CD4-positive, alpha-beta T cell treated with Interleukin-4 for 4 hours (primary cell): ENCODE results near the gene OSTF1.
A peak's percentile ranks its signal among the peaks of the same experiment; 100 is the strongest.

Source experiments
- DNase-seq: peaks from one replicate; pipeline ENCODE4 v3.0.0-alpha.2; 2020

Gene OSTF1

GRCh38 chr9:75128535-75128934 is 40.2 kb downstream of the OSTF1 start:
- DNase-seq = no peak

- DNase-seq = no peak
Measured at GRCh38 chr9:75130172-75130571, 41.9 kb downstream of the OSTF1 start.

GRCh38 chr9:75130621-75131230 is 42.4 kb downstream of the OSTF1 start:
- DNase-seq = no peak

- no peak for DNase-seq
Measured at GRCh38 chr9:75131700-75132099, 43.4 kb downstream of the OSTF1 start.

- DNase-seq = no peak
Measured at GRCh38 chr9:75132244-75132643, 43.9 kb downstream of the OSTF1 start.

- no peak for DNase-seq
Measured at GRCh38 chr9:75133396-75133795, 45.1 kb downstream of the OSTF1 start.

GRCh38 chr9:75134495-75134894 is 46.2 kb downstream of the OSTF1 start:
- DNase-seq = no peak

GRCh38 chr9:75138260-75139040 is 50.1 kb downstream of the OSTF1 start:
- DNase-seq = peak; percentile 61

GRCh38 chr9:75139201-75139600 is 50.9 kb downstream of the OSTF1 start:
- DNase-seq = no peak

- no peak for DNase-seq
Measured at GRCh38 chr9:75140261-75140660, 51.9 kb downstream of the OSTF1 start.

GRCh38 chr9:75142202-75142601 is 53.9 kb downstream of the OSTF1 start:
- no peak for DNase-seq

- DNase-seq = no peak
Measured at GRCh38 chr9:75146229-75146628, 57.9 kb downstream of the OSTF1 start.

GRCh38 chr9:75147638-75148037 is 59.3 kb downstream of the OSTF1 start:
- DNase-seq = peak; percentile 74

GRCh38 chr9:75148561-75148960 is 60.2 kb downstream of the OSTF1 start:
- DNase-seq = peak; percentile 69

GRCh38 chr9:75149841-75150241 is 61.5 kb downstream of the OSTF1 start:
- DNase-seq = peak; percentile 40

- no peak for DNase-seq
Measured at GRCh38 chr9:75150512-75150911, 62.2 kb downstream of the OSTF1 start.

- DNase-seq = peak; percentile 79
Measured at GRCh38 chr9:75152416-75152815, 64.1 kb downstream of the OSTF1 start.

- DNase-seq = peak; percentile 36
Measured at GRCh38 chr9:75156858-75157257, 68.5 kb downstream of the OSTF1 start.

- no peak for DNase-seq
Measured at GRCh38 chr9:75161116-75161857, 73.0 kb downstream of the OSTF1 start.

- no peak for DNase-seq
Measured at GRCh38 chr9:75163764-75164163, 75.5 kb downstream of the OSTF1 start.

- no peak for DNase-seq
Measured at GRCh38 chr9:75164573-75164972, 76.3 kb downstream of the OSTF1 start.

- no peak for DNase-seq
Measured at GRCh38 chr9:75167281-75167680, 79.0 kb downstream of the OSTF1 start.

- no peak for DNase-seq
Measured at GRCh38 chr9:75168270-75169178, 80.2 kb downstream of the OSTF1 start.
